ENCODE measurements around the gene RAB3C. TPM values are rescaled to one million over a fixed set of nuclear protein-coding genes. Genes with fewer than 3 reads are reported as not detected.

The RAB3C gene
- total RNA-seq, 1 experiment from 2014 or later, result 13.3 TPM

DNA sequence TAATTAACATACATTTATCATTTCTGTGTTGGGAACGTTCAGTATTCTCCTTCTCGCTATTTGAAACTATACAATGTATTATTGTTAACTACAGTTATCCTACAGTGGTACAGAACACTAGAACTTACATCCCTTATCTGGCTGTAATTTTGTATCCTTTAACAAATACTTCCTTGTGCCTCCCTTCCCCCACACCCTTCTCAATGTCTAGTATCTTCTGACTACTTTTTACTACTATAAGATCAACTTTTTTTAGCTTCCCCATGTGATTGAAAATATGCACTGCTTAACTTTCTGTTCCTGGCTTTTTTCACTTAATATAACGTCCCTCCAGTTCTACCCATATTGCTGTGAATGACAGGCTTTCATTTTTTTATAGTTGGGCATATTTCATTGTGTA is 253.5 kb downstream of the RAB3C start:
- DNase-seq (ENCODE audit: low spot score) (no peak), ATAC-seq (no peak)
- no peak for TF ChIP-seq MYBL2 (CRISPR knock-in tag; IDR thresholded peaks at IDR 0.05)
- TF ChIP-seq ELF4 (CRISPR knock-in tag; IDR thresholded peaks at IDR 0.05; ENCODE audit: low read depth), result no peak
- TF ChIP-seq, protein P1, sequence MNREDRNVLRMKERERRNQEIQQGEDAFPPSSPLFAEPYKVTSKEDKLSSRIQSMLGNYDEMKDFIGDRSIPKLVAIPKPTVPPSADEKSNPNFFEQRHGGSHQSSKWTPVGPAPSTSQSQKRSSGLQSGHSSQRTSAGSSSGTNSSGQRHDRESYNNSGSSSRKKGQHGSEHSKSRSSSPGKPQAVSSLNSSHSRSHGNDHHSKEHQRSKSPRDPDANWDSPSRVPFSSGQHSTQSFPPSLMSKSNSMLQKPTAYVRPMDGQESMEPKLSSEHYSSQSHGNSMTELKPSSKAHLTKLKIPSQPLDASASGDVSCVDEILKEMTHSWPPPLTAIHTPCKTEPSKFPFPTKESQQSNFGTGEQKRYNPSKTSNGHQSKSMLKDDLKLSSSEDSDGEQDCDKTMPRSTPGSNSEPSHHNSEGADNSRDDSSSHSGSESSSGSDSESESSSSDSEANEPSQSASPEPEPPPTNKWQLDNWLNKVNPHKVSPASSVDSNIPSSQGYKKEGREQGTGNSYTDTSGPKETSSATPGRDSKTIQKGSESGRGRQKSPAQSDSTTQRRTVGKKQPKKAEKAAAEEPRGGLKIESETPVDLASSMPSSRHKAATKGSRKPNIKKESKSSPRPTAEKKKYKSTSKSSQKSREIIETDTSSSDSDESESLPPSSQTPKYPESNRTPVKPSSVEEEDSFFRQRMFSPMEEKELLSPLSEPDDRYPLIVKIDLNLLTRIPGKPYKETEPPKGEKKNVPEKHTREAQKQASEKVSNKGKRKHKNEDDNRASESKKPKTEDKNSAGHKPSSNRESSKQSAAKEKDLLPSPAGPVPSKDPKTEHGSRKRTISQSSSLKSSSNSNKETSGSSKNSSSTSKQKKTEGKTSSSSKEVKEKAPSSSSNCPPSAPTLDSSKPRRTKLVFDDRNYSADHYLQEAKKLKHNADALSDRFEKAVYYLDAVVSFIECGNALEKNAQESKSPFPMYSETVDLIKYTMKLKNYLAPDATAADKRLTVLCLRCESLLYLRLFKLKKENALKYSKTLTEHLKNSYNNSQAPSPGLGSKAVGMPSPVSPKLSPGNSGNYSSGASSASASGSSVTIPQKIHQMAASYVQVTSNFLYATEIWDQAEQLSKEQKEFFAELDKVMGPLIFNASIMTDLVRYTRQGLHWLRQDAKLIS (CRISPR knock-in tag; IDR thresholded peaks at IDR 0.05; ENCODE audit: borderline replicate concordance), result no peak
- no peak for TF ChIP-seq EMX1 (CRISPR knock-in tag; IDR thresholded peaks at IDR 0.05)
- no peak for TF ChIP-seq MXD4 (CRISPR knock-in tag; IDR thresholded peaks at IDR 0.05; ENCODE audit: borderline replicate concordance)
- no peak for TF ChIP-seq SOX15 (CRISPR knock-in tag; IDR thresholded peaks at IDR 0.05)
- TF ChIP-seq FOXP1 (CRISPR knock-in tag; IDR thresholded peaks at IDR 0.05; ENCODE audit: borderline replicate concordance), result no peak
- TF ChIP-seq RELA (CRISPR knock-in tag; IDR thresholded peaks at IDR 0.05; ENCODE audit: borderline replicate concordance), result no peak
- TF ChIP-seq ZMAT4 (CRISPR knock-in tag; IDR thresholded peaks at IDR 0.05), result no peak
- TF ChIP-seq E2F1 (CRISPR knock-in tag; IDR thresholded peaks at IDR 0.05), result no peak
- TF ChIP-seq, protein P2, sequence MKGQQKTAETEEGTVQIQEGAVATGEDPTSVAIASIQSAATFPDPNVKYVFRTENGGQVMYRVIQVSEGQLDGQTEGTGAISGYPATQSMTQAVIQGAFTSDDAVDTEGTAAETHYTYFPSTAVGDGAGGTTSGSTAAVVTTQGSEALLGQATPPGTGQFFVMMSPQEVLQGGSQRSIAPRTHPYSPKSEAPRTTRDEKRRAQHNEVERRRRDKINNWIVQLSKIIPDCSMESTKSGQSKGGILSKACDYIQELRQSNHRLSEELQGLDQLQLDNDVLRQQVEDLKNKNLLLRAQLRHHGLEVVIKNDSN (CRISPR knock-in tag; IDR thresholded peaks at IDR 0.05), result no peak
- TF ChIP-seq SMAD3 (CRISPR knock-in tag; IDR thresholded peaks at IDR 0.05; ENCODE audit: borderline replicate concordance), result no peak
- no peak for TF ChIP-seq ZNF219 (CRISPR knock-in tag; IDR thresholded peaks at IDR 0.05; ENCODE audit: borderline replicate concordance)
- no peak for TF ChIP-seq OVOL2 (CRISPR knock-in tag; IDR thresholded peaks at IDR 0.05; ENCODE audit: borderline replicate concordance)
- TF ChIP-seq FOXK1 (CRISPR knock-in tag; IDR thresholded peaks at IDR 0.05), result no peak
- TF ChIP-seq NR3C1 (CRISPR knock-in tag; conservative IDR thresholded peaks at IDR 0.05; ENCODE audit: low read depth), result no peak
- TF ChIP-seq ZNF423 (CRISPR knock-in tag; IDR thresholded peaks at IDR 0.05), result no peak
- no peak for TF ChIP-seq NR1H2 (CRISPR knock-in tag; IDR thresholded peaks at IDR 0.05)
- TF ChIP-seq, protein P3, sequence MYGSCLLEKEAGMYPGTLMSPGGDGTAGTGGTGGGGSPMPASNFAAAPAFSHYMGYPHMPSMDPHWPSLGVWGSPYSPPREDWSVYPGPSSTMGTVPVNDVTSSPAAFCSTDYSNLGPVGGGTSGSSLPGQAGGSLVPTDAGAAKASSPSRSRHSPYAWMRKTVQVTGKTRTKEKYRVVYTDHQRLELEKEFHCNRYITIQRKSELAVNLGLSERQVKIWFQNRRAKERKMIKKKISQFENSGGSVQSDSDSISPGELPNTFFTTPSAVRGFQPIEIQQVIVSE (CRISPR knock-in tag; IDR thresholded peaks at IDR 0.05; ENCODE audit: borderline replicate concordance), result no peak
- H3K27ac Mint-ChIP-seq, result no peak overlapping the region
- H3K27me3 Mint-ChIP-seq (ENCODE audit: low read depth), result no peaks in the 10 kb centered on the region
- peaks cover 16% of the 10 kb centered on the region for H3K9me3 Mint-ChIP-seq
- POLR2A ChIA-PET, result no interaction called here
- no peaks in the 10 kb centered on the region for H3K4me1 Mint-ChIP-seq
- CTCF ChIA-PET, result no interaction called here
- no peaks in the 10 kb centered on the region for H3K36me3 Mint-ChIP-seq
- H3K4me3 Mint-ChIP-seq, result no peak overlapping the region

GRCh38 chr5:58838729-58839128 is 255.9 kb downstream of the RAB3C start:
- no peak overlapping the region for H3K27ac Mint-ChIP-seq
- TF ChIP-seq, protein P4, sequence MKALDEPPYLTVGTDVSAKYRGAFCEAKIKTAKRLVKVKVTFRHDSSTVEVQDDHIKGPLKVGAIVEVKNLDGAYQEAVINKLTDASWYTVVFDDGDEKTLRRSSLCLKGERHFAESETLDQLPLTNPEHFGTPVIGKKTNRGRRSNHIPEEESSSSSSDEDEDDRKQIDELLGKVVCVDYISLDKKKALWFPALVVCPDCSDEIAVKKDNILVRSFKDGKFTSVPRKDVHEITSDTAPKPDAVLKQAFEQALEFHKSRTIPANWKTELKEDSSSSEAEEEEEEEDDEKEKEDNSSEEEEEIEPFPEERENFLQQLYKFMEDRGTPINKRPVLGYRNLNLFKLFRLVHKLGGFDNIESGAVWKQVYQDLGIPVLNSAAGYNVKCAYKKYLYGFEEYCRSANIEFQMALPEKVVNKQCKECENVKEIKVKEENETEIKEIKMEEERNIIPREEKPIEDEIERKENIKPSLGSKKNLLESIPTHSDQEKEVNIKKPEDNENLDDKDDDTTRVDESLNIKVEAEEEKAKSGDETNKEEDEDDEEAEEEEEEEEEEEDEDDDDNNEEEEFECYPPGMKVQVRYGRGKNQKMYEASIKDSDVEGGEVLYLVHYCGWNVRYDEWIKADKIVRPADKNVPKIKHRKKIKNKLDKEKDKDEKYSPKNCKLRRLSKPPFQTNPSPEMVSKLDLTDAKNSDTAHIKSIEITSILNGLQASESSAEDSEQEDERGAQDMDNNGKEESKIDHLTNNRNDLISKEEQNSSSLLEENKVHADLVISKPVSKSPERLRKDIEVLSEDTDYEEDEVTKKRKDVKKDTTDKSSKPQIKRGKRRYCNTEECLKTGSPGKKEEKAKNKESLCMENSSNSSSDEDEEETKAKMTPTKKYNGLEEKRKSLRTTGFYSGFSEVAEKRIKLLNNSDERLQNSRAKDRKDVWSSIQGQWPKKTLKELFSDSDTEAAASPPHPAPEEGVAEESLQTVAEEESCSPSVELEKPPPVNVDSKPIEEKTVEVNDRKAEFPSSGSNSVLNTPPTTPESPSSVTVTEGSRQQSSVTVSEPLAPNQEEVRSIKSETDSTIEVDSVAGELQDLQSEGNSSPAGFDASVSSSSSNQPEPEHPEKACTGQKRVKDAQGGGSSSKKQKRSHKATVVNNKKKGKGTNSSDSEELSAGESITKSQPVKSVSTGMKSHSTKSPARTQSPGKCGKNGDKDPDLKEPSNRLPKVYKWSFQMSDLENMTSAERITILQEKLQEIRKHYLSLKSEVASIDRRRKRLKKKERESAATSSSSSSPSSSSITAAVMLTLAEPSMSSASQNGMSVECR (CRISPR knock-in tag; IDR thresholded peaks at IDR 0.05; ENCODE audit: borderline replicate concordance), result no peak
- TF ChIP-seq MYBL2 (CRISPR knock-in tag; IDR thresholded peaks at IDR 0.05) (no peak), SP1 (CRISPR knock-in tag; conservative IDR thresholded peaks at IDR 0.05) (no peak), NR2C2 (CRISPR knock-in tag; IDR thresholded peaks at IDR 0.05) (no peak), CBFB (CRISPR knock-in tag; IDR thresholded peaks at IDR 0.05; ENCODE audit: low read depth) (no peak), EMX1 (CRISPR knock-in tag; IDR thresholded peaks at IDR 0.05) (no peak), ZBTB43 (CRISPR knock-in tag; IDR thresholded peaks at IDR 0.05) (no peak)

More at GRCh38 chr5:58838729-58839128, 255.9 kb downstream of the RAB3C start:
- no peaks in the 10 kb centered on the region for H3K27me3 Mint-ChIP-seq (ENCODE audit: low read depth)
- POLR2A ChIA-PET, result no interaction called here
- peaks cover 16% of the 10 kb centered on the region for H3K9me3 Mint-ChIP-seq
- ATAC-seq, result no peak
- H3K36me3 Mint-ChIP-seq, result no peaks in the 10 kb centered on the region
- H3K4me1 Mint-ChIP-seq, result no peaks in the 10 kb centered on the region
- no peak for DNase-seq (ENCODE audit: low spot score)
- H3K4me3 Mint-ChIP-seq, result no peak overlapping the region
- CTCF ChIA-PET, result no interaction called here
